ENCODE data around the gene GNS.

GNS gene

GRCh38 chr12:64759035-64759894 is at the start of gene GNS:
TSS of gene GNS (minus strand) at chr12:64759406. CDS start at chr12:64759276, 130 bp downstream.
- DNase-seq, result peak; percentile 98 to 99

GRCh38 chr12:64808110-64808509 is 48.9 kb upstream of the GNS start:
- DNase-seq, result no peak

GRCh38 chr12:64806593-64807460 is 47.6 kb upstream of the GNS start:
- DNase-seq, result no peak

GRCh38 chr12:64806173-64806572 is 47.0 kb upstream of the GNS start:
- DNase-seq, result no peak

GRCh38 chr12:64802180-64802775 is 43.1 kb upstream of the GNS start:
- DNase-seq, result peak; percentile 78 to 79

- DNase-seq, result no peak
Observed at GRCh38 chr12:64801381-64801780, 42.2 kb upstream of the GNS start.

- no peak for DNase-seq
Observed at GRCh38 chr12:64800640-64801039, 41.4 kb upstream of the GNS start.

- no peak for DNase-seq
Observed at GRCh38 chr12:64798165-64798564, 39.0 kb upstream of the GNS start.

- no peak for DNase-seq
Observed at GRCh38 chr12:64797156-64797555, 38.0 kb upstream of the GNS start.

GRCh38 chr12:64796205-64796845 is 37.1 kb upstream of the GNS start:
- DNase-seq, result peak; percentile 25 to 47

GRCh38 chr12:64794305-64794704 is 35.1 kb upstream of the GNS start:
- DNase-seq, result no peak

- DNase-seq, result no peak
Observed at GRCh38 chr12:64793610-64794009, 34.4 kb upstream of the GNS start.

GRCh38 chr12:64792128-64792527 is 32.9 kb upstream of the GNS start:
- no peak for DNase-seq

GRCh38 chr12:64791036-64791435 is 31.8 kb upstream of the GNS start:
- no peak for DNase-seq

- DNase-seq, result no peak
Observed at GRCh38 chr12:64790166-64790565, 31.0 kb upstream of the GNS start.

GRCh38 chr12:64785838-64786237 is 26.6 kb upstream of the GNS start:
- no peak for DNase-seq

- no peak for DNase-seq
Observed at GRCh38 chr12:64782191-64782876, 23.1 kb upstream of the GNS start.

- DNase-seq, result peak in 1 of 2 experiments; percentile 28
Observed at GRCh38 chr12:64781280-64782190, 22.3 kb upstream of the GNS start.

GRCh38 chr12:64780531-64781279 is 21.5 kb upstream of the GNS start:
- peak; percentile 36 to 42 for DNase-seq

- DNase-seq, result peak in 1 of 2 experiments; percentile 39
Observed at GRCh38 chr12:64780132-64780530, 20.9 kb upstream of the GNS start.

Measured in activated T-cell treated with anti-CD3 and anti-CD28 coated beads, Interleukin-2, amount 50 U/mL, for 48 hours (primary cell).